HG03025 (cell line): Measurements from ENCODE around the gene FKBP11.

ENCODE experiments used
- ATAC-seq: cut with Tn5 transposase; IDR thresholded peaks from one replicate; pipeline ENCODE4 v1.9.1; 2021; ENCODE audit warnings: mild to moderate bottlenecking, moderate library complexity; ENCODE audit not compliant: unreplicated experiment, low FRiP score

FKBP11 gene

DNA sequence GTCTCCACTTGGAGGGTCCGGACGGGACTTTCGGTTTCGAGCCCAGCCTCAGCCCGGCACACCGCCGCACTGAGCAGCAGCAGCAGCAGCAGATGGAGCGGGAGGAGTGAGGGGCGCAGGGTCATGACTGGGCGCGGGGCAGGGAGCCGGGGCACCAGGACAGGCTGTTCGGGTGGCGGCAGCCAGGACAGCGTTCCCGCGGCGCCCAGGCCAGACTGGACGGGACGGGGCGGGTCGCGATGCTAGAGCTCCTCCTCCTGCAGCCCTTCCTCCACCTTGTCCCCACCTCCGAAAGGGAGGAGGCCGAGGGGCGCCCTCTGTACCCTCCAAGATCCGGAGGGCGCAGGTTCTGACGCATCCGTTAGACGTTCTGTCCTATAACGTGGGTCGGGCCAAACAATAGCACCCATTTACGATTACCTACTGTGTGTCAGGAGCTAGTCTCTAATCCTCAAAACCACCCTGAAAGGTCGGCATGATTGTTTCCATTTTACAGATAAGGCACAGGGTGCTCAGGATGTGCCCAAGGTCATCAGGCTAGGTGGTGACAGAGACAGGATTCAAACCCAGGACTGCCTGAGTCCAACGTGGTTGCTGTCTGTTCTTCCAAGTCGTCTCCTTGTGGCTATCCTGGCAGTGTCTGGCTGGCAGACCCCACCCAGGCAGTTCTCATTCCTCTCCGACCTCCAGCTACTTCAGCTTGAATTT, at the start of gene FKBP11:
FKBP11 (minus strand) TSS at position 189 of the 708 bp plus-strand sequence; CDS start at position 125, 64 bp downstream.
- ATAC-seq: peak; percentile 62

DNA sequence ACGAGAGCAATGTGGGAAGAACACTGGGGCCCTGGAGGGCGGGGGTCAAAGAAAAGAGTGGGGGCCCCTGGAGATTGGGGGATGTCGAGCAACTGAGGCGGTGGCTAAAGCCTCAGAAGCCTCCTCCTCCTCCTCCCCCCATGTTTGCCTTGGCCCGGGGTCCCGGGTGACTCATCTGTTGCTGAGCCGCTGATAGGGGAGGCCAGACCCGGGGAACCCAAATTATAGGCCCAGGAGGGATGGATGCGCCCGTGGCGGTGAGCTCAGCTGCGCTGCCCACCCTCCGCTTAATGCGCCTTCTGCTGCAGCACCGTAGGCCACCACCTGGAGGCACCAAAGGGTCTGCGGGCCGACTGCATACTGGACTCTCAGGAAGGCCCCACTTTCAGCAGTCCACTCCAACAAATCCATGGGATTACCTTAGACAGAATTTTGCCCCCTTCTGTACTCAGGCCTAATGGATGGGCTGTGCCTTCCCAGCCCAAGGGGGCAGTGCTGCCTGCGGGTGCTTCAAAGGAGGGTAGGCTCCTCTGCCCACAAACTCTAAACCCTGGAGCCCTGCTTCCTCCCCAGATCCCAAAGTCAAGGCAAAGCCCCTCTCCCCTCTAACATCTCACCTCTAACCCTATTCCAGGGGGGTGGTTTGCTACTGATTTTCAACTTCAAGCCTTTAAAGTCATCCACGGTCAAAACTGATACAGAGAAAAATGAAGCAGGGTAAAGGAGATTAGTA, 48.8 kb upstream of the FKBP11 start:
- ATAC-seq: no peak

DNA sequence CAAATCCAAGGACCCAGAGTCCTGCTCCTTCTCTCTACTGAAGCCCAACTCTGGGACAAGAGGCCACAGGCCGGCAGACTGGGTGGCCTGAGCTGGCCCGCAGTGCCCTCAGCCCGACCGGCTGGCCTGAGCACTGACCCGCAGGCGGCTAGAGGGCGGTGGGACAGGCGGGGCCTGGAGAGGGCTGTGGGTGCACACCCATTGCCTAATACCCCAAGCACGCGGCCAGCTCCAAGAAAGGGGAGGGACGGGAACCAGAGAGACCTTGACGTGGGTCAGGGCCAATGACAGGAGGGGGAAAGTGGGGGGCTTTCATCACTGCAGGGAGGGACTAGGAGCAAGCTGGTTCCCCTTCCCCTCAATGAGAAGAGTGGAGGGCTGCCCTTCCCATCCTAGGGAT, 48.2 kb upstream of the FKBP11 start:
- no peak for ATAC-seq

DNA sequence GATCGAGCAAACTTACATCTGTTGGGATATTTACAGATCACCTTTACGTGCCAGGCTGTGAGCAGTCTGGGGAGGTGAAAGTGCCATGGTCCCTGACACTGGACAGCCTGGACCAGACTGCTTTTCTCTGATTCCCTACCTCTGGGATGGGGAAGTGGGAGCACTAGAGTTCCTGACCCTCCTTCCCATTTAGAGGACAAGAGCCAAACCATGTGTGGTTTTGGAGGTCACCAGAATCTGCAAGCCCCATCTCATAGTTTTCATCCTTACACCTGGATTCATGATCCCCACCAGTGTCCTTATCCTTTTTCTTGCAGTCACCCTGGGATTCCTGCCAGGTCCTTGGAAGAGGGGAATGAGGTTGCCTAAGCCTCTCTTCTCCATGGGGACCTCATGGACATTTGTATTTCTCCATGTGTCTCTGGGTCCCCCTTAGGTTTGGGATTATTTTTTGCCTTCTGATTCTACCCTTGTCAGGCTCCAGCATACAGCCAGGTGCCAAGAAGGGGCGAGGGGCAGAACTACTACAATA, 47.7 kb upstream of the FKBP11 start:
- ATAC-seq: no peak

DNA sequence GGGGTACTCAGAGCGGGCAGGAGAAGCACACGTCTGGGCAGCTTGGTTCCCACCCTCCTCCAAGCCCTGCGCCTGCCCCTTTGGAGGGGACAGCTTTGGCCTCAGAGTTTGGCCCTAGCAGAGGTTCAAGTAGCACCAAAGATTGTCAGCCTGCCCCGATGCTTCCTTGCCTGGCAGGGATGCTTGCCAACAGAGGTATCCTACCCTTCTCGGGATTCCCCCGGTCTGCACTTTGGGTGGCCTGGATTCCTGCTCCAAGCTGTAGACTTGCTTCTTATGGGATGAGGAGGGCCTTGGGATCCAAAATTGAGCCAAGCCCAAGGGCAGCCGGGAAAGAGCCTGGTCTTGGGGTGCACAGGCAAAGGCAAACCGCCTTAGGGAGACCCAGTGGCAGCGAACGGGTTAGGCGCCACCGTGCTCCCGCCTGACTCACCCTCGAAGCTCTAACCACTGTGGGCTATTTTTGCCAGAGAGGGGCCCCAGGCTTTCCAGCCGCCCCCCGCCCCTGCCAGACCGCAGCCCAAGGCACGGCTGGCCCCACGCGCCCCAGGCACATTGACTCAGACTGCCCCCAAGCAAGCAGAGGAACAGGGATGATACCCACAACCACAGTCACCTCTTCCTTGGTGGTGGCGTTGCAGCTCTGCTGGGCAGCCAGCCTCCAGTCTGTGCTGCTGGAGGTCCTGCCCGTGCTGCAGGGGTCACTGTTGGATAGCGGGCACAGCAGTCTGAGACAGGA, 47.1 kb upstream of the FKBP11 start:
- no peak for ATAC-seq

DNA sequence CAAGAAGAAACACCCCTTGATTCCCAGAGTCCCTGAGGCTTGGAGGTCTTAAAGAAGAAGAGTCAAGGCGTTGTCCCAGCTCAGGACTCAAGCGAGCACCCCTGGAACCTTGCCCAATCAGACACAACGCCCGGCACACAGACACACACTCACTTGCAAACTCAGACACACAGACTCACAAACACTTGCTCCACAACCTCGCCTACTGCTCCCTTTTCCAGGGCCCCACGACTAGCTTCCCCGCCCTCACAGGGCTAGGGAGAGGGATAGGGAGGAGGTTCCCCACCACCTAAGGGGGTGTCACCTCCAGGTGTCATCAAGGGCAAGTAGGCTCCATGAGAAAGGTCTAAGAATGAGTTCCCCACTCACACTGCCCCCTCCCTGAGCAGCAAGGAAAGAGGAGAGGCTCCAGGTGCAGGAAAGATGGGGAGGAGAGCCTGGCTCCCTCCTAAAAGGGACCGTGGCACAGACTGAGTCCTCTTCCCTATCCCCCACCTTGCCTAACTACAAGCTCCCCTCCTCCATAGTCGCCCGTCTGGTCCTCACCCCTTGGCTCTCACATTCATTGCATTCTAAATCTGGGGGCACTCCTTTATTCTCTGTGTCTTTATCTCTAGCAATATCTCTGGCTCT, 45.5 kb upstream of the FKBP11 start:
- no peak for ATAC-seq

DNA sequence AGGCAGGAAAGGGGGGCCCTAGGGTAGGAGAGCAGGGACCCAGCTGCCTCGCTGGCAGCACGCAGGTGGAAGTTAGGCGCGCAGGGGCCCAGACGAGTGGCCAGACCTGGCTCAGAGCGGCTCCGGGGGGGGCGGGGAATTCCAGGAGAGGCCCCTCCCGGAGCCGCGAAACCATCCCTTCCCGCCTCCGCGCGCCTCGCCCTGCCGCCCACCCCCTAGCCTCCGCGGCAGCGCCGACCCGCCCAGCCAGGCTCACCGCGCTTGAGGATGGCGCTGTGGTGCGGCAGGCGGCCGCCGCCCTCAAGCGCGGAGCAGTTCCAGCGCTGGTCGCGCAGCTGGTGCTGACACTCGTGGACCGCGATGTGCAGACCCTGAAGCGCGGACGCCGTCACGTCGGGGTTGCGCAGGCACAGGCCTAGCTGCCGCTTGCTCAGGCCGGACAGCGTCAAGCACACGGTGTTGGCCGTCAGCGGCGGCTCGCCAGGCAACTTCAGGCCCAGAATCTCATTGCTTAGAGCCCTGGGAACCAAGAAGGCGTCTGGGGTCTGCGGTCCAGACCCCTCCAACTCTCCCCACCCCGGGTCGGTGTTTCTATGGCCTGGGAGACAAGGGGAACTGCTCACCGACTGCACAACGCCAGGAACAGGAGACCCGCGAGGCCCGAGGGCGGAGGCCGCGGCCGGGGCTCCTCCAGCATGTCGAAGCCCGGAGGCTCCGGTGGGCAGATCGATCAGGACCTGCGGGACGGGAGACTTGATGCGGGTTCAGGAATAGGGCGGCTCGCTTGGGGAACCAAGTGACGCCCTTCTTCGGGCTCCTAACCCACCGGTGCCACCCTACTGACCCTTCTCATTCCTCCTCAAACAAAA, 44.8 kb upstream of the FKBP11 start:
- no peak for ATAC-seq

DNA sequence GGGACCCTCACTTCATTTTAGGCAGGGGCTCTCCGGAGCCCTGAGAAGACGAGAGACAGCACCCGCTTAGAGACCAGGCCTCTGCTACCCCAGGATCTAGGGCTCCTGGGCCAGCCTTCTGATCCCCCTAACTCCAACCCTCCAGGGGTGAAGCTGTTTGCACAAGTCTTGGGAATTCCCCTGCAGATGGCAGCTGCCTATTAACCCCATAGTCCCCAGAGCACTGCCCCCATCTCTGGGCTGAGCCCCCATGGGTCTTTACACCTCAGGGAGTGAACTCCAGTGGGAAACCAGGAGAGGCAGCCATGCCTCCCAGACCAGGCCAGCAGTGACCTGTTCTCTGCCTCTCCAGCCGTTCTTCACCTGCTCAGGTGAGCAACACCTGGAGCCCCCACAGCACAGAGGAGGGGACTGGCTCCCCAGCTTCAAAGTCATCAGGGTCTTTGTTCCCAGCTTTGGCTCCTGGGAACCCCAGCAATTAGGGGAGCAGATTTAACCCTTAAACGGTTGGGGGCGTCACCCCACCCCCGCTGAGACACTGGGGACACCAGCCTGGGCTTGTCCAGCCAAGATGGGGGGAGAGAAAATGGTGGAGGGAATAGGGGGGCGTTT, 44.0 kb upstream of the FKBP11 start:
- no peak for ATAC-seq

DNA sequence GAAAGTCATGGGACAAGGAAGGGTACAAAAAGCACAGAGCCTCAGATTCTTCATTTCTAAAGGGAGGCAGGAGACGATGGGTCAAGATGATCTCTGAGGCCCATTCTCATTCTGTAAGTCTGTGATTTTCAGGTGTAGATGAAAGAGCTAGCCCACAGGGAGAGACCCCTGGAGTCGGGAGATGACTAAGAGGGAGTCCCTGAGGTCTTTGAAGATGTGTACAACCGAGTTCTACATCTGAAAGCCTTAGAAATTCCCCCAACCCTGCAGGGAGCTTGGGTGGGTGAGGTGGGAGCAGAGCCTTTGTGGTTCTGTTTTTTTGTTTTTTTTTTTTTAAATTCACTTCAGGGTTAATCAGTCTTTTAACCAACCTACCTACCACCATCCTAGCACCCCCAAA, 43.2 kb upstream of the FKBP11 start:
- no peak for ATAC-seq

DNA sequence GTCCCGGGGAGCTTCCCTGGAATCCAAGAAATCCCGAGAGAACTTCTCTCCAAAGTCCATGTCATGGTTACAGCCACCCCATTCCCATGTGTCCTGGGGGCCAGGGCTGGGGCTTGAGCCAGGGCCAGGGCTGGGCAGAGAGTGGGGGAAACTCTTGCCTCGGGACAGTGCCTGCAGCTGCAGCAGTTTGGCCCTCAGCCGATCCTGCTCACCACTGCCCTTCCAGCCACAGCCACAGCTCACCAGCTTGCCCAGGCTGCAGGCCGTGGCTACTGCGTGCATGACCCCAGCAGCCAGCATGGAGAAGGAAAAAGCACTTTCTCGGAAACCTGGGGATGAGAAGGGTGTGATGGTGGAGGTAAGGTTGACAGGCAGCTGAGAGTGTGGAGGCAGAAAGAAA, 42.7 kb upstream of the FKBP11 start:
- ATAC-seq: no peak

DNA sequence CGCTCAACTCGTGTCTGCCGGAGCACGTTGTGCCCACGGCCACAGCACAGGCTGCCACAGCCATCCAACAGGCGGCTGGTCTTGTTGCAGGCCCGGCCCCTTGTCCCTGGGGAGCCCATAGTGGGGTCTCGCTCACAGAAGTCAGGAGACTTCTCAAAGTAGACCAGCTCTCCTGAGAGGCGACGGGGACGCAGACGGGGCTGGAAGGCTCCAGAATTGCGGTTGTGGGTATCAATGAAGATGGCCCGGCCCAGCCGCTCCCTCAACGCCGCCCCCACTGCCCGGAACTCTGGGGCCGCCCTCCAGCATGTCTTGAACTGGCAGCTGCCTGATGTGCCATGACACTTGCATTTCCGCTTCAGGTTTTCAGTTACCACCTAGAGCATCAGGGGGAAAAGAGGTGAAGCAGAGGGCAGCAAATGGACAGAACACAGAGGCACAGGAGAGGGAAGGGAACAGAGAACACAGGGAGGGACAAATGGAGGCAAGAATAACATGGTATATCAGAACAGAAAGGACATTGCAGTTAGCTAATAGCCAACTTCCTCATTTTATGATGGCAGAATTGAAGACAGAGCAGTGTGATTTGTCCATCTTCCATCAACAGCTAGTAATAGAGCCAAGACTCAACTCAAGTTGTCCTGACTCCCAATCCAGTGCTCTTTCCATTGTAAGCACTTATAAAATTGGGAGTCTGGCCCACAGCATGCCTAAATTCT, 41.0 kb upstream of the FKBP11 start:
- no peak for ATAC-seq

DNA sequence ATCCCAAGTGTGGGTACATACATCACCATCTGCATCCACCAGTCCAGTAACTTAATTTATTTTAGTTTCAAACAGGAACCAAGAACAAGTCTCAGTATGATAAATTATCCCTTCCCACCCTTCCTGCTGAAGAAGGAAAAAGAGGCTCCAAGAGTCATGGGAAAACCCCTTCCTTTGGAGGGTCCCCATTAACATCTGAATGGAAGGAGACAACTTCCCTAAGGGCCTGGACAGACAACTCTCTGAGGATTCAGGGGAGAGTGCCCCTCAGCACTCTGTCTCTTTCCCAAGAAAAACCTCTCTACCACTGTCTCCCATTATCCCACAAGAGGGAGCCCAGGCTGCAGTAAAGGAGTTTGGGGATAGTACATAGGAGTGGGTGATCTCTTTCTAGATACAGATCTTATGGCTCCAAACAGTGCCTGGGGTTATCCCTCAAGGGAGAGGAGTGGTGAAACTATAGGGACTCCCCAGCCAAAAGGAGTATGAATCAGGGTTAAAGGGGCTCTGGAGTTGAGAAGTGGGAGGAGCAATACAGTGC, 40.1 kb upstream of the FKBP11 start:
- ATAC-seq: no peak

DNA sequence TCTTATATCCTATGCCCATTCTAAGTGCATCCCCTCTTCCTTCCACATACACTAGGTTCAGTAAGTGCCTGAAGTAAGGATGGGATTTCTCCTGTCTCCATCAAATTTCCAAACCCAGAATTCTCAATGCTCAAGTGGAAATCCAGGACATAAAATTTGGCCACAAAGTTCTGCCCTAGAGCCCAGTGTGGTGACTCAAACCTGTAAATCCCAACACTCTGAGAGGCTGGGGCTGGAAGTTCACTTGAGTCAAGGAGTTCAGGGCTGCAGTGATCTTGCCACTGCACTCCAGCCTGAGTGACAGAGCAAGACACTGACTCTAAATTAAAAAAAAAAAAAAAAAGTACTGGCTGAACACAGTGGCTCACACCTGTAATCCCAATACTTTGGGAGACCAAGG, 36.5 kb upstream of the FKBP11 start:
- ATAC-seq: no peak

DNA sequence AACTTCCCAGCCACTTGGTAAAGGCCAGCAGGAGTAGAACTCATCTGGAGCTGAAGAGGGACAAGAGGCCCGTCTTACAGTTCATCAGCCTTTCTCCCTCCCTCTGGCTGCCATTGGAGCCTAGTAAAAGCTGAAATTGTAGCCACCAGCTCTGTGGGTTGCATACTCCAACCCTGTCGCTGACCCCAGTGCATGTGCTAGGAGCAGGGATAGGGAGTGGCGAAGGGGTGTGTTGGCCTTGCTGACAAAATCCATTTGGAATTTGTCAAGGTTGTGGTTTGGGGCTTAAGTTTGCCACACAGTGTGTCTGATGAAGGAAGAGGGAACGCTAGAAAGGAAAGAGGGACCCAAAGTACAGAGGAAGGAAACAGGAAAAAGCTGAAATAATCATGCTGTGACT, 36.0 kb upstream of the FKBP11 start:
- ATAC-seq: no peak

DNA sequence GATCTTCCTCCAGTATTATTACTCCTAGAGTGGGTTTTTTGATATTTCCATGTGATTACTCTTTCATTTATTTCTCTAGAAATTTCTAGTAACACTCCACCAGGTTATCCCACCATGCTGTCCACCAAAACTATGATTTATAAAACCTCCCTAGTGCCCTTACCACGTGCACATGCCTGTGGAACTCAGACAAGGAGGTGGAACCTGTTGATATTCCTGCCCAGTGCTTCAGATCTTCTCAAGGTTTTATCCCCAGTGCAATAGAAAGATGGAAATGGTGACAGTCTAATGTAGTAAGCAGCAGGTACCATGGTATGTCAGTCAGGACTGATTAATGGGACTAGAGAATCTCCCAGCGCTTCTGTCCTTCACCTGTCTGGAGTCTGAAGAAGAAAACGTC, 35.5 kb upstream of the FKBP11 start:
- ATAC-seq: no peak

DNA sequence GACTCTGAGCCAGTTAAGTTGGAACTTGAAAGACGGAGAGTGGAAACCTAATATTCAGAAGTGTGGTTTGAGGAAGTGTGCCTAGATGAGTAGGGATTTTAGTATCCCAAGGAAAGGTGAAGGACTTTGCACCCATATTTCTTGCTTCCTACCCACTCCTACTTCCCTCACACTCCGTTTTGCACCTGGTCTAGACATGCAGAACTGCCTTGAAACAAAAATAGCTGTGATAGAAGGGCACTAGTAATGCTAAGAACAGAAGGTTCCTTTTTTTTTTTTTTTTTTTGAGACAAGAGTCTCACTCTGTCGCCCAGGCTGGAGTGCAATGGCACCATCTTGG, 32.7 kb upstream of the FKBP11 start:
- ATAC-seq: no peak

DNA sequence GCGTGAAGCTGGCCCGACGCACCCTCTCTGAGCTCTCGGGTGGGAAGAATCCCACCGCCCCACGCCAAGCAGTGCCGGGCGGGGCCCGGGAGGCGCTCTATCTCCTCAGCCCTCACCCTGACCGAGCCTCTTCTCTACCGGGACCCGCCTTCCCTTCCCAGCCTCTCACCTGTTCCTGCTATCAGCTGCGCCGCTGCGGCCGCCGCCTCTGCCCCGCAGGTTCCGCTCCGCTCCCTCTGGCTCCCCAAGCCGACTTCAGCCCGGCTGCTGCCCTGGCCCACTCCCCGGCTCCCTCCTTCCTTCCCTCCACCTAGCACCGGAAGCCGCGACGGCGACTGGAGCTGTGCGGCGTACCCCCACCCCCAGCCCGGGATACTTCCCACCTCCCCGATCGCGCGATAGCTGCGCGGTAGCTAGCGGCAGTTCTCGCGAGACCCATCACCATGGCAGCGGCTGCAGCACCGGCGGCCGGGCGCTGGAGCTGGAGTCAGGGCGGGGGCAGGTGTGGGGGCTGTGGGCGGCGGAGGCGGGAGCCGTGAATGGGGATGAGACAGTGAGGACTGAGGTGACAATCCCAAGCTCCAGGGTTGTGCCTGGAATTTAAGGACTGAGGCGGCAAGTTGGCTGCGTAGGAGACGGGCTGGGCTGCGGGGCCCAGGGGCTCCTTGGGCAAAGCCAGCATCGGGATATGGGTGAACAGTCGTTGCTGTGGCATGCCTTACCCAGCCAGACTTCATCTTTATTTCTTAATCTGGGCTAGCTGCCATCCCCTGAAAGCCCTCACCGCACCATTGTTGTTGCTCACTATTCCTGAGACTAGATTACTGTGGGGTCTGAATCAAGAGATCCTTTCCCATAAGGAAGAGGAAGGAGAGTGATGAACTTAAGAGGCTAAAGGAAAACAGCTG, 32.1 kb upstream of the FKBP11 start, which contains the start of gene ARF3:
ARF3 (minus strand) TSS at position 347 of the 908 bp plus-strand sequence. CDS start 16,392 bp downstream, outside the sequence.
- ATAC-seq: no peak
